OCI-LY3 (cell line): ENCODE measurements around the gene CTNNA3.

Experiments
- EZH2phosphoT487 ChIP-seq: fragments of 200-600 bp; shearing (Covaris generic); IDR thresholded peaks from 2 replicates; pipeline ENCODE4 v1.6.1; 2018; ENCODE audit warnings: antibody characterized with exemption, mixed run types, low read depth
- TF ChIP-seq, protein P1 (sequence below): fragments of 200-600, 300-600 bp; sonication (generic); IDR thresholded peaks from 2 replicates; pipeline ENCODE4 v1.5.1; 2014; ENCODE audit warnings: antibody characterized with exemption, low read length, low read depth

DNA sequence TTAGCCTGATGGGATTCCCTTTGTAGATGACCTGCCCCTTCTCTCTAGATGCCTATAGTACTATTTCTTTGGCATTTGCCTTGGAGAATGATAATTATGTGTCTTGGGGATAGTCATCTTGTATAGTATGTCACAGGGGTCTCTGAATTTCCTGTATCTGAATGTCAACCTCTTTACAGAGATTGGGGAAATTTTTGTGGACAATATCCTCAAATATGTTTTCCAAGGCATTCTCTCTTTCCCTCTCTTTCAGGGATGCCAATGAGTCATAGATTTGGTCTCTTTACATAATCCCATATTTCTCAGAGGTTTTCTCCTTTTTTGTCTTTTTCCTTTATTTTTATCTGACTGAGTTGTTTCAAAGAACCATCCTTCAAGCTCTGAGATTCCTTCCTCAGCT lies 99.4 kb downstream of the CTNNA3 start:
- TF ChIP-seq, protein P1, sequence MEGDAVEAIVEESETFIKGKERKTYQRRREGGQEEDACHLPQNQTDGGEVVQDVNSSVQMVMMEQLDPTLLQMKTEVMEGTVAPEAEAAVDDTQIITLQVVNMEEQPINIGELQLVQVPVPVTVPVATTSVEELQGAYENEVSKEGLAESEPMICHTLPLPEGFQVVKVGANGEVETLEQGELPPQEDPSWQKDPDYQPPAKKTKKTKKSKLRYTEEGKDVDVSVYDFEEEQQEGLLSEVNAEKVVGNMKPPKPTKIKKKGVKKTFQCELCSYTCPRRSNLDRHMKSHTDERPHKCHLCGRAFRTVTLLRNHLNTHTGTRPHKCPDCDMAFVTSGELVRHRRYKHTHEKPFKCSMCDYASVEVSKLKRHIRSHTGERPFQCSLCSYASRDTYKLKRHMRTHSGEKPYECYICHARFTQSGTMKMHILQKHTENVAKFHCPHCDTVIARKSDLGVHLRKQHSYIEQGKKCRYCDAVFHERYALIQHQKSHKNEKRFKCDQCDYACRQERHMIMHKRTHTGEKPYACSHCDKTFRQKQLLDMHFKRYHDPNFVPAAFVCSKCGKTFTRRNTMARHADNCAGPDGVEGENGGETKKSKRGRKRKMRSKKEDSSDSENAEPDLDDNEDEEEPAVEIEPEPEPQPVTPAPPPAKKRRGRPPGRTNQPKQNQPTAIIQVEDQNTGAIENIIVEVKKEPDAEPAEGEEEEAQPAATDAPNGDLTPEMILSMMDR = no peak
- no peak for TF ChIP-seq EZH2phosphoT487
